GM12878 (cell line): ENCODE results near the gene RBX1. TPM values are rescaled to one million over a fixed set of nuclear protein-coding genes. Genes with fewer than 3 reads are reported as not detected.

ENCODE experiments used
- ATAC-seq: fragments of 200-7000 bp; cut with Tn5 transposase; 3 replicates; pipeline ENCODE4 v1.9.1; 2020; ENCODE audit warnings: mild to moderate bottlenecking, moderate library complexity
- BruUV-seq: library from RNA; stranded (reverse); fragments of 400-500 nt; replicated peaks from 2 replicates; lab custom pipeline; 2021; lab: Mats Ljungman, UMichigan
- CTCF ChIA-PET: fragments of 300-600 bp; sonication (Branson Sonifier 250); formaldehyde crosslinking; extraction: SDS; loops from one replicate; lab custom pipeline; 2021; ENCODE audit warnings: inconsistent platforms; lab: Yijun Ruan, JAX
- POLR2A ChIA-PET: fragments of 350-600 bp; formaldehyde crosslinking; extraction: SDS; loops from one replicate; lab custom pipeline; 2021; ENCODE audit warnings: inconsistent platforms; lab: Charles Lee
- RAD21 ChIA-PET: fragments of 300-600 bp; sonication (Branson Sonifier 250); formaldehyde crosslinking; loops from one replicate; lab custom pipeline; 2023; ENCODE audit warnings: antibody characterized with exemption; ENCODE audit not compliant: unreplicated experiment; lab: Charles Lee
- SMC1A ChIA-PET: fragments of 300-600 bp; sonication (Branson Sonifier 250); formaldehyde crosslinking; loops from one replicate; lab custom pipeline; 2023; ENCODE audit not compliant: unreplicated experiment, uncharacterized antibody; lab: Charles Lee
- DNase-seq: peaks from one replicate; pipeline ENCODE4 v3.0.0-alpha.2; 2011; ENCODE audit warnings: low read depth, low spot score
- FAIRE-seq: peaks from 3 replicates; lab custom pipeline; 2011; peaks lifted over from hg19 to GRCh38; lab: Jason Lieb, UNC
- H2AFZ ChIP-seq: 2 replicates; pipeline ENCODE4 v1.6.0; 2011; ENCODE audit warnings: low read depth, low read length, control low read depth; ENCODE audit not compliant: control insufficient read depth
- H3K27ac ChIP-seq: 2 replicates; pipeline ENCODE4 v1.5.1; 2011; ENCODE audit warnings: control low read depth; ENCODE audit not compliant: control insufficient read depth, insufficient read depth
- H3K27me3 ChIP-seq, 2 experiments: replicated peaks in 1 of 2; 2 replicates each; pipeline versions ENCODE4 v1.6.0 to v1.6.1; 2011; ENCODE audit warnings: low read length in 1 of 2; ENCODE audit not compliant: control insufficient read depth in 2 of 2, insufficient read depth in 2 of 2
- H3K36me3 ChIP-seq, 2 experiments: 2 replicates each; pipeline ENCODE4 v1.5.1; 2011; ENCODE audit warnings: low read length in 1 of 2; ENCODE audit not compliant: control insufficient read depth in 2 of 2, insufficient read depth in 2 of 2
- H3K4me1 ChIP-seq: 2 replicates; pipeline ENCODE4 v1.6.1; 2011; ENCODE audit warnings: mild to moderate bottlenecking, low read length, moderate library complexity, mixed read lengths; ENCODE audit not compliant: control insufficient read depth, insufficient read depth
- H3K4me2 ChIP-seq: 2 replicates; pipeline ENCODE4 v1.6.0; 2011; ENCODE audit warnings: control low read depth; ENCODE audit not compliant: control insufficient read depth, insufficient read depth
- H3K4me3 ChIP-seq: fragments of 200-600 bp; sonication (generic); 2 replicates; pipeline ENCODE4 v1.5.1; 2016
- H3K79me2 ChIP-seq: 2 replicates; pipeline ENCODE4 v1.6.0; 2011; ENCODE audit warnings: low read length; ENCODE audit not compliant: control insufficient read depth, insufficient read depth
- H3K9ac ChIP-seq: 2 replicates; pipeline ENCODE4 v1.8.0; 2011; ENCODE audit warnings: low read length, control low read depth, mixed read lengths; ENCODE audit not compliant: control insufficient read depth, insufficient read depth
- H3K9me3 ChIP-seq: replicated peaks from 3 replicates; pipeline ENCODE4 v1.5.1; 2011; ENCODE audit warnings: mild to moderate bottlenecking, low read length; ENCODE audit not compliant: control insufficient read depth, insufficient read depth
- H4K20me1 ChIP-seq: 2 replicates; pipeline ENCODE4 v1.6.0; 2011; ENCODE audit not compliant: control insufficient read depth, insufficient read depth
- BCL3 ChIP-seq: IDR thresholded peaks from 2 replicates; pipeline ENCODE4 v1.6.1; 2011; ENCODE audit warnings: borderline replicate concordance, low read depth, mild to moderate bottlenecking, moderate library complexity, low read length; ENCODE audit not compliant: insufficient read depth, poor library complexity, severe bottlenecking
- BCLAF1 ChIP-seq: fragments of 450-650 bp; IDR thresholded peaks from 2 replicates; pipeline ENCODE4 v1.6.1; 2017; ENCODE audit warnings: antibody characterized with exemption, mild to moderate bottlenecking, moderate library complexity
- BRCA1 ChIP-seq: IDR thresholded peaks from 2 replicates; pipeline ENCODE4 v1.6.1; 2011; ENCODE audit warnings: low read depth, low read length, improper control_type of control experiment
- CHD2 ChIP-seq: IDR thresholded peaks from 2 replicates; pipeline ENCODE4 v1.6.1; 2011; ENCODE audit warnings: low read depth, low read length, improper control_type of control experiment, borderline replicate concordance
- ELK1 ChIP-seq: IDR thresholded peaks from 2 replicates; pipeline ENCODE4 v1.6.1; 2012; ENCODE audit warnings: low read depth, low read length, improper control_type of control experiment
- HDGF ChIP-seq: fragments of 450-650 bp; IDR thresholded peaks from 2 replicates; pipeline ENCODE4 v1.6.1; 2016; ENCODE audit warnings: antibody characterized with exemption
- IRF3 ChIP-seq: fragments of 450-650 bp; IDR thresholded peaks from 2 replicates; pipeline ENCODE4 v1.6.1; 2014; ENCODE audit warnings: mild to moderate bottlenecking
- JUNB ChIP-seq: IDR thresholded peaks from 2 replicates; pipeline ENCODE4 v1.6.1; 2016; ENCODE audit warnings: antibody characterized with exemption, mild to moderate bottlenecking
- MEF2A ChIP-seq: IDR thresholded peaks from 2 replicates; pipeline ENCODE4 v1.6.1; 2011; ENCODE audit warnings: low read depth, mild to moderate bottlenecking, low read length, moderate library complexity; ENCODE audit not compliant: insufficient read depth
- NBN ChIP-seq: fragments of 450-650 bp; IDR thresholded peaks from 2 replicates; pipeline ENCODE4 v1.6.1; 2016
- PBX3 ChIP-seq: IDR thresholded peaks from 2 replicates; pipeline ENCODE4 v1.6.1; 2011; ENCODE audit warnings: mild to moderate bottlenecking, low read depth, low read length, moderate library complexity; ENCODE audit not compliant: insufficient replicate concordance
- PKNOX1 ChIP-seq: fragments of 450-650 bp; IDR thresholded peaks from 2 replicates; pipeline ENCODE4 v1.6.1; 2016; ENCODE audit warnings: mild to moderate bottlenecking
- PML ChIP-seq: IDR thresholded peaks from 2 replicates; pipeline ENCODE4 v1.6.1; 2012; ENCODE audit warnings: low read length, inconsistent platforms
- RAD21 ChIP-seq: IDR thresholded peaks from 2 replicates; pipeline ENCODE4 v1.6.1; 2011; ENCODE audit warnings: mild to moderate bottlenecking, low read depth, low read length, moderate library complexity; ENCODE audit not compliant: insufficient read depth
- ZNF274 ChIP-seq: IDR thresholded peaks from one replicate; pipeline ENCODE4 v1.8.0; 2011; ENCODE audit not compliant: insufficient read length, insufficient read depth
- WGBS: methylation state at CpG from one replicate; pipeline ENCODE4 v1.1.6; 2016; ENCODE audit warnings: low lambda C conversion rate; ENCODE audit not compliant: insufficient replicate concordance, insufficient coverage; ENCODE audit errors: missing lambda C conversion rate; 5-methylcytosine and 5-hydroxymethylcytosine counted together
- in situ Hi-C: fragments of 300-500 bp; cut with MboI; formaldehyde crosslinking; loops from 9 replicates; pipeline ENCODE4 v1.14.3; 2018; ENCODE audit warnings: mixed read lengths
- intact Hi-C: fragments of 100-400 bp; cut with micrococcal nuclease; formaldehyde crosslinking; loops from one replicate; pipeline ENCODE4 v1.14.2; 2022; ENCODE audit not compliant: unreplicated experiment
- polyA plus RNA-seq, 11 experiments: library from polyadenylated mRNA; depleted of rRNA in 4 of 11; unstranded in 6 of 11; stranded (reverse) in 5 of 11; fragments of >200 nt; fragmentation: Nextera tagmentation in 4 of 11; fragmentation: Illumina TruSeq in 1 of 11; extraction: Ambion mirVana in 4 of 11; extraction: Trizol in 1 of 11; gene quantifications; 1 replicate in 1 of 11; 2 replicates in 10 of 11; pipeline versions ENCODE4 v1.2.1 to v1.2.3, GENCODE V29; 2011 to 2016; ENCODE audit warnings: inconsistent platforms in 2 of 11, missing spikeins in 2 of 11, low read depth in 1 of 11
- total RNA-seq, 4 experiments: library from RNA; depleted of rRNA in 3 of 4; stranded (reverse); fragments of >200 nt in 3 of 4; fragmentation: Illumina TruSeq in 1 of 4; extraction: Trizol in 1 of 4; gene quantifications; 2 replicates each; pipeline versions ENCODE4 v1.2.1 to v1.2.3, GENCODE V29; 2013 to 2021

Gene RBX1
- total and polyA plus RNA-seq, 10 of the 15 experiments (the other 5 are each of a cell fraction or from before 2014, with no cell fraction given) = 71.2 to 468 (median 184) TPM

- FAIRE-seq (no peak), DNase-seq (no peak), ATAC-seq (no peak)
- intact Hi-C loops (loop anchor here (5.0 kb wide), 1 partner anchor 222 kb away; no protein-coding TSS in a partner anchor), in situ Hi-C loops (no loop called here)
- ChIA-PET SMC1A (interaction anchor here (3.6 kb wide), 1 partner anchor 315 kb away, joined by 73 read pairs; no protein-coding TSS in a partner anchor), POLR2A (no interaction called here), CTCF (interaction anchor here (0.9 to 5.5 kb wide), 3 partner anchors 198 to 317 kb away, joined by 3 to 136 read pairs (median 5); no protein-coding TSS in a partner anchor), RAD21 (no interaction called here)
- H3K4me3 ChIP-seq = no peak overlapping the region
- H3K27me3 ChIP-seq = no peaks in the 10 kb centered on the region
- peaks cover 2 to 4% of the 10 kb centered on the region in 2 experiments; a peak in 3 of 4 replicates for H3K36me3 ChIP-seq
- no peaks in the 10 kb centered on the region for H3K9me3 ChIP-seq
- H3K9ac ChIP-seq = no peak overlapping the region
- H3K4me1 ChIP-seq = no peaks in the 10 kb centered on the region
- H3K79me2 ChIP-seq = no peaks in the 10 kb centered on the region
- no peak overlapping the region for H3K4me2 ChIP-seq
- 91% methylated on average over 9 of the region's 9 CpGs for WGBS
- H3K27ac ChIP-seq = no peak overlapping the region
- BruUV-seq = no TSS peak
- H4K20me1 ChIP-seq = no peaks in the 10 kb centered on the region
- H2AFZ ChIP-seq = no peak overlapping the region
- TF ChIP-seq BRCA1 (no peak), BCL3 (no peak), CHD2 (no peak), JUNB (no peak), NBN (no peak), HDGF (no peak), PBX3 (no peak), IRF3 (no peak), MEF2A (no peak), RAD21 (no peak), BCLAF1 (no peak), ZNF274 (no peak), PKNOX1 (no peak), ELK1 (no peak), PML (no peak)
Observed at GRCh38 chr22:40920526-40920925, 30.7 kb upstream of the RBX1 start.
